OCI-LY7 (cell line): ENCODE data around the gene BCAR3. TPM values are rescaled to one million over a fixed set of nuclear protein-coding genes. Genes with fewer than 3 reads are reported as not detected.

Source experiments
- BruUV-seq: library from RNA; stranded (reverse); fragments of 400-500 nt; replicated peaks from 2 replicates; lab custom pipeline; 2021; lab: Mats Ljungman, UMichigan
- CTCF ChIA-PET: fragments of 300-600 bp; sonication (Branson Sonifier 250); formaldehyde crosslinking; loops from one replicate; lab custom pipeline; 2022; ENCODE audit warnings: antibody characterized with exemption; ENCODE audit not compliant: unreplicated experiment; lab: Charles Lee
- POLR2A ChIA-PET: fragments of 300-600 bp; sonication (Branson Sonifier 250); formaldehyde crosslinking; loops from one replicate; lab custom pipeline; 2022; ENCODE audit warnings: antibody characterized with exemption; lab: Charles Lee
- DNase-seq: peaks from one replicate; pipeline ENCODE4 v3.0.0-alpha.2; 2015; ENCODE audit warnings: low spot score
- H2AFZ ChIP-seq: fragments of 200-600 bp; sonication (generic), shearing (Covaris generic); 2 replicates; pipeline ENCODE4 v1.6.1; 2014; ENCODE audit warnings: mild to moderate bottlenecking, antibody characterized with exemption, low read length, moderate library complexity
- H3K27ac ChIP-seq: fragments of 200-600 bp; sonication (generic); 2 replicates; pipeline ENCODE4 v1.5.1; 2014; ENCODE audit warnings: mixed run types, low read depth, mild to moderate bottlenecking, moderate library complexity, low read length, inconsistent platforms; ENCODE audit not compliant: poor library complexity, severe bottlenecking
- H3K36me3 ChIP-seq: fragments of 200-600 bp; sonication (generic); 2 replicates; pipeline ENCODE4 v1.6.1; 2014; ENCODE audit warnings: mild to moderate bottlenecking, antibody characterized with exemption, low read length, moderate library complexity, mixed read lengths; ENCODE audit not compliant: insufficient read depth
- H3K4me1 ChIP-seq: fragments of 200-600 bp; sonication (generic); 2 replicates; pipeline ENCODE4 v1.5.1; 2014; ENCODE audit warnings: mild to moderate bottlenecking, low read length; ENCODE audit not compliant: insufficient read depth, poor library complexity, severe bottlenecking
- H3K4me2 ChIP-seq: fragments of 200-600 bp; sonication (generic); 2 replicates; pipeline ENCODE4 v1.6.1; 2014; ENCODE audit warnings: mild to moderate bottlenecking, low read length
- H3K4me3 ChIP-seq: fragments of 200-600 bp; sonication (generic); 2 replicates; pipeline ENCODE4 v1.5.1; 2014; ENCODE audit warnings: mild to moderate bottlenecking, low read depth, low read length; ENCODE audit not compliant: poor library complexity, severe bottlenecking
- H3K79me2 ChIP-seq: fragments of 200-600 bp; sonication (generic); 2 replicates; pipeline ENCODE4 v1.6.1; 2016; ENCODE audit warnings: low read depth, mild to moderate bottlenecking, low read length, moderate library complexity, mixed read lengths; ENCODE audit not compliant: insufficient read depth
- H3K9me2 ChIP-seq: fragments of 200-600 bp; sonication (generic); 2 replicates; pipeline ENCODE4 v1.6.1; 2016; ENCODE audit warnings: mild to moderate bottlenecking, low read length, mixed read lengths; ENCODE audit not compliant: insufficient read depth
- H3K9me3 ChIP-seq: fragments of 200-600 bp; sonication (generic); 2 replicates; pipeline ENCODE4 v1.6.1; 2014; ENCODE audit warnings: mild to moderate bottlenecking, mixed run types, low read length, mixed read lengths
- H4K20me1 ChIP-seq: fragments of 200-600 bp; sonication (generic); 2 replicates; pipeline ENCODE4 v1.6.1; 2014; ENCODE audit warnings: mild to moderate bottlenecking, antibody characterized with exemption, low read length, moderate library complexity, mixed read lengths; ENCODE audit not compliant: insufficient read depth
- CTCF ChIP-seq: fragments of 200-600 bp; sonication (generic); conservative IDR thresholded peaks from 2 replicates; pipeline ENCODE4 v1.5.1; 2014; ENCODE audit warnings: mild to moderate bottlenecking, antibody characterized with exemption, low read length, moderate library complexity, mixed read lengths
- EZH2phosphoT487 ChIP-seq: fragments of 200-600 bp; sonication (generic); IDR thresholded peaks from 2 replicates; pipeline ENCODE4 v1.6.1; 2018; ENCODE audit warnings: low read depth, borderline replicate concordance, mild to moderate bottlenecking, mixed run types, antibody characterized with exemption, low read length, moderate library complexity, mixed read lengths
- intact Hi-C: fragments of 100-400 bp; cut with micrococcal nuclease; formaldehyde crosslinking; loops from one replicate; pipeline ENCODE4 v1.10.0; 2022; ENCODE audit not compliant: unreplicated experiment
- total RNA-seq, 2 experiments: library from RNA; depleted of rRNA in 1 of 2; stranded (reverse); fragments of >200 nt in 1 of 2; shearing (Covaris generic) in 1 of 2; gene quantifications; 2 replicates each; pipeline ENCODE4 v1.2.3, GENCODE V29; 2014 to 2022

BCAR3 gene
- total RNA-seq, 2 experiments from 2014 or later, result 16.3 to 24.2 TPM

GRCh38 chr1:93608187-93609109, 73.2 kb downstream of the BCAR3 start:
- ChIA-PET CTCF (no interaction called here), POLR2A (interaction anchor here (1.1 kb wide), 2 partner anchors 9 to 16 kb away, joined by 3 to 4 read pairs; no protein-coding TSS in a partner anchor)
- BruUV-seq, result no TSS peak
- Histone ChIP-seq H3K4me1 (no peaks in the 10 kb centered on the region), H3K9me3 (no peaks in the 10 kb centered on the region), H2AFZ (no peak overlapping the region), H3K79me2 (no peaks in the 10 kb centered on the region), H3K36me3 (no peaks in the 10 kb centered on the region), H3K27ac (no peak overlapping the region), H3K4me3 (no peak overlapping the region), H3K4me2 (no peak overlapping the region), H3K9me2 (no peaks in the 10 kb centered on the region), H4K20me1 (no peaks in the 10 kb centered on the region)
- no peak for DNase-seq
- intact Hi-C loops, result no loop called here
- no peak for TF ChIP-seq CTCF
- no peak for TF ChIP-seq EZH2phosphoT487

- DNase-seq, result no peak
- POLR2A ChIA-PET, result interaction anchor here (1.1 kb wide), 2 partner anchors 9 to 16 kb away, joined by 3 to 4 read pairs; no protein-coding TSS in a partner anchor
Measured at GRCh38 chr1:93607814-93608186, 73.8 kb downstream of the BCAR3 start.

More at GRCh38 chr1:93607814-93608186, 73.8 kb downstream of the BCAR3 start:
- H3K4me2 ChIP-seq, result no peak overlapping the region
- H2AFZ ChIP-seq, result no peak overlapping the region
- TF ChIP-seq CTCF (no peak), EZH2phosphoT487 (no peak)
- no peaks in the 10 kb centered on the region for H3K36me3 ChIP-seq
- no TSS peak for BruUV-seq
- H3K79me2 ChIP-seq, result no peaks in the 10 kb centered on the region
- H3K9me3 ChIP-seq, result no peaks in the 10 kb centered on the region
- H3K4me1 ChIP-seq, result no peaks in the 10 kb centered on the region
- H3K27ac ChIP-seq, result no peak overlapping the region
- no peaks in the 10 kb centered on the region for H4K20me1 ChIP-seq
- no peak overlapping the region for H3K4me3 ChIP-seq
- H3K9me2 ChIP-seq, result no peaks in the 10 kb centered on the region
- intact Hi-C loops, result no loop called here
- CTCF ChIA-PET, result interaction anchor here (0.8 kb wide), 1 partner anchor 14 kb away, joined by 3 read pairs; no protein-coding TSS in a partner anchor
